ENCODE data around the gene NLGN1.

NLGN1 gene

DNA sequence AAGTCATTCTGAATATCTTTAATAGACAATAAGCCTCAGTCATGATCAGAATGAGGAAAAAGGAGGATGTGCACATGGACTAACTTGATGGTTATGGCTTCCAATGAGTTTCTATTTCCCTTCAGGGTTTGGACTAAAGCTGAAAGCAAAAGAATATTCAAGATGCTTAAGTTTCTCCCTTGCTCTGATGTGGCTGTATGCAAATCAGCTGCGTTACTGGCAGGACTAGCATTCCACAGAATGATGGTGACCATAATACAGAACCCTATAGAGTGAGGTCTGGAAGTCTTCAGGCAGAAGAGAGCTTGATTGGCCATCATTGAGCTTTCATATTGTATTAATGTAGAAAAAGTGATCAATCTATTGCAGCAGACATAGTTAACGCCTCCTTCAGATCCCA is 466.0 kb downstream of the NLGN1 start:
- DNase-seq (ENCODE audit: low read depth), result no peak
- TF ChIP-seq CTCF (IDR thresholded peaks at IDR 0.05; ENCODE audit: control insufficient read depth, extremely low read depth, insufficient read depth), result no peak
- no peak overlapping the region for H3K4me3 ChIP-seq (ENCODE audit: low read depth, low read length)

- DNase-seq (ENCODE audit: low read depth), result no peak
- no peak overlapping the region for H3K4me3 ChIP-seq (ENCODE audit: low read depth, low read length)
- no peak for TF ChIP-seq CTCF (IDR thresholded peaks at IDR 0.05; ENCODE audit: control insufficient read depth, extremely low read depth, insufficient read depth)
These were observed 468.5 kb downstream of the NLGN1 start for GRCh38 chr3:173865900-173866498.

- TF ChIP-seq CTCF (IDR thresholded peaks at IDR 0.05; ENCODE audit: control insufficient read depth, extremely low read depth, insufficient read depth), result no peak
- DNase-seq (ENCODE audit: low read depth), result no peak
- no peak overlapping the region for H3K4me3 ChIP-seq (ENCODE audit: low read depth, low read length)
These were observed 472.2 kb downstream of the NLGN1 start for GRCh38 chr3:173869766-173870165.

DNA sequence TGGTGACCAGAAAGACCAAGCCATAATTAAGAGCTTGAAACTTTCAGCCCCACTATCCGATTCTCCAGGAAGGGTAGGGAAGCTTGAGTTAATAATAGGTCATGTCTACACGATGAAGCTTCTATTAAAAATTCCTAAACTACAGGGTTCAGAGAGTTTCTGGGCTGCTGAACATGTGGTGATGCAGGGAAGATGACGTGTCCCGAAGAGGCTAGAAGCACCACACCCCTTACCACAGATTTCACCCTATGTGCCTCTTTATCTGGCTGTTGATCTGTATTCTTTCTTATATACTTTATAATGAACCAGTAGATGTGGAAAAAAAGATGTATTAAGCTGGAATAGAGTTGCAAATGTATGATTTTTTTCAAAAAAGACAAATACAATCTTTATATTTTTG is 473.4 kb downstream of the NLGN1 start:
- no peak overlapping the region for H3K4me3 ChIP-seq (ENCODE audit: low read depth, low read length)
- TF ChIP-seq CTCF (IDR thresholded peaks at IDR 0.05; ENCODE audit: control insufficient read depth, extremely low read depth, insufficient read depth), result no peak
- no peak for DNase-seq (ENCODE audit: low read depth)

- TF ChIP-seq CTCF (IDR thresholded peaks at IDR 0.05; ENCODE audit: control insufficient read depth, extremely low read depth, insufficient read depth), result no peak
- no peak overlapping the region for H3K4me3 ChIP-seq (ENCODE audit: low read depth, low read length)
- no peak for DNase-seq (ENCODE audit: low read depth)
These were observed 478.2 kb downstream of the NLGN1 start for GRCh38 chr3:173875790-173876189.

GRCh38 chr3:173876476-173876875 is 478.9 kb downstream of the NLGN1 start:
- peak; percentile 23 for TF ChIP-seq CTCF (IDR thresholded peaks at IDR 0.05; ENCODE audit: control insufficient read depth, extremely low read depth, insufficient read depth)
- no peak for DNase-seq (ENCODE audit: low read depth)
- H3K4me3 ChIP-seq (ENCODE audit: low read depth, low read length), result no peak overlapping the region

- H3K4me3 ChIP-seq (ENCODE audit: low read depth, low read length), result no peak overlapping the region
- no peak for DNase-seq (ENCODE audit: low read depth)
- TF ChIP-seq CTCF (IDR thresholded peaks at IDR 0.05; ENCODE audit: control insufficient read depth, extremely low read depth, insufficient read depth), result no peak
These were observed 490.3 kb downstream of the NLGN1 start for GRCh38 chr3:173887888-173888287.
